Mesothelial cell of epicardium (in vitro differentiated cells): Measurements from ENCODE around the gene UGT1A6. TPM values are rescaled to one million over a fixed set of nuclear protein-coding genes. Genes with fewer than 3 reads are reported as not detected.

Experiments
- DNase-seq, 2 experiments: peaks; one replicate each; pipeline ENCODE4 v3.0.0; 2021; ENCODE audit warnings: low spot score in 2 of 2; ENCODE audit not compliant: unreplicated experiment in 2 of 2
- H3K27ac Mint-ChIP-seq: 2 replicates; pipeline ENCODE4 v1.8.0; 2021; ENCODE audit warnings: mixed read lengths
- H3K27me3 Mint-ChIP-seq: 2 replicates; pipeline ENCODE4 v1.8.0; 2021; ENCODE audit warnings: low read depth, mixed read lengths
- H3K36me3 Mint-ChIP-seq: 2 replicates; pipeline ENCODE4 v1.8.0; 2021; ENCODE audit warnings: mixed read lengths
- H3K4me1 Mint-ChIP-seq: 2 replicates; pipeline ENCODE4 v1.8.0; 2021; ENCODE audit warnings: mixed read lengths
- H3K4me3 Mint-ChIP-seq: 2 replicates; pipeline ENCODE4 v1.8.0; 2021; ENCODE audit warnings: mild to moderate bottlenecking, moderate library complexity, mixed read lengths
- H3K9me3 Mint-ChIP-seq: 2 replicates; pipeline ENCODE4 v1.8.0; 2021; ENCODE audit warnings: mixed read lengths
- CTCF ChIP-seq: fragments of 200-600 bp; sonication (generic); IDR thresholded peaks from one replicate; pipeline ENCODE4 v1.5.0; 2021; ENCODE audit warnings: antibody characterized with exemption; ENCODE audit not compliant: unreplicated experiment
- total RNA-seq: library from RNA; stranded (reverse); gene quantifications from 3 replicates; pipeline ENCODE4 v1.2.1, GENCODE V29; 2021

Gene UGT1A6
- total RNA-seq, 1 donor from 2014 or later: not detected

DNA sequence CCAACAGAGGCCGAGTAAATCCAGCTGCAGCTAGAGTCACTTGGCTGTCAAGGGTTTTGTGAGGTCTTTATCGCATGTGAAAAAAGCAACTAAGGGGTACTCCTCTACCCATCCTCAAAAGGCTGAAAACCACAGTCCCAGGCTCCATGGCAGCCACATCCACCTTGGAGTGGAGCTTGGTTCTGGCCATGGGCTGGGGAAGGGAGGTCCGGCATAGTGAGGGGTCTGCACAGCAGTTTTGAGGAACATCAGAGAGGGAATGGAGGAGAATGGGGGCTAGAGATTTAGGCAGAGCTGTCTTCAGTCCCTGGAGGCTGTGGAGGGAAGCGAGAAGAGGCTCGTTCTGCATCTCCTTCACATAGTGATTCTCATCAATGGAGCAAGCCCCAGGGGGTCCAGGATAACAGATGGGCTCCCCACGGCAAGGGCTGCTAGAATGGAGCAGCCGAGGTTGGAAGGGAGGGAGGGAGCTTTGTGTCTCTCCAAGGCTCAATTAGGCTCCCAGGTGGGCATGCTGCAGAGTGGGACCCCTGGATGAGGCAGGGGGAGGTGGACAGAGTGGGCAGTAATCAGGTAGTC is 106.5 kb downstream of the UGT1A6 start:
- TF ChIP-seq CTCF: no peak
- peaks cover 6% of the 10 kb centered on the region for H3K9me3 Mint-ChIP-seq
- peaks cover 14% of the 10 kb centered on the region for H3K27me3 Mint-ChIP-seq
- DNase-seq: no peak
- no peaks in the 10 kb centered on the region for H3K4me1 Mint-ChIP-seq
- H3K36me3 Mint-ChIP-seq: no peaks in the 10 kb centered on the region
- no peak overlapping the region for H3K4me3 Mint-ChIP-seq
- no peak overlapping the region for H3K27ac Mint-ChIP-seq

DNA sequence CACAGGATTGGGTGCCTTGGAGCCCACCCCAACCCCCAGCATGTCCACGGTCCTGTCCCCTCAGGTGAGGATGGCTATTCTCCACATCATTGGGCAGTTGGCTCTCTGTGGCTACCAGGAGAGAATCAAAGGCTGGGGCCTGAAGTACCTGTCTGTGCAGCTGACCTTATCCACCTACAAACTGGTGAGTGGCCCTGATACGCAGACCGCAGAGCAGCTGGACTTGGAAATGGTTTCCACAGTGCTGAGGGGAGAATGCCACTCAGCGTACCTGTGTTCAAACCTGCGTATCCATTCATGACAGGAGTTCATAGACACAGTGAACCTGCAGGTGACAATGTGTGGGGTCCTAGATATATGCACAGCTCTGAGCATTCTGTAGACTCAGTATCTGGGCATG is 107.0 kb downstream of the UGT1A6 start:
- Mint-ChIP-seq H3K4me1 (no peaks in the 10 kb centered on the region), H3K27ac (no peak overlapping the region), H3K9me3 (peaks cover 6% of the 10 kb centered on the region), H3K4me3 (no peak overlapping the region), H3K36me3 (no peaks in the 10 kb centered on the region), H3K27me3 (peaks cover 18% of the 10 kb centered on the region)
- DNase-seq: no peak
- TF ChIP-seq CTCF: no peak

DNA sequence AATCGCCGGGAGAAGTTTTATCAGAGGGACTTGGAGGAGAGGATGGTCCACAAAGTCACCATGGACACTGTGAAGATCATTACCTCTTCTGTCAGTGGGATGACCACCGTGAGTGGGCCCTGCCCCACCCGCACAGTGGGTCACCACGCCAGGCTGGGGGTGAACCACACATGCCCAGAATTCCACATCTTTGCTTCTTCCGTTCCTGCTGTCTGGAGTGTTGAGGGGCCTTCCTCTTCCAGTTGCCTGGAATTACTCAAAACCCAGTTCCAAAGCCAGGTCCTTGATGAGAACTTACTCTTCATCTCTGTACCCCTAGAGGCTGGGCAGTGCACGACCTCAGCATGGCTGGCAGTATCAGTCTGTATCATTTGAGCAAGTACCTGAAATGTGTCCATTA is 107.5 kb downstream of the UGT1A6 start:
- DNase-seq: peak in 1 of 2 experiments; percentile 32
- H3K4me3 Mint-ChIP-seq: no peak overlapping the region
- H3K36me3 Mint-ChIP-seq: no peaks in the 10 kb centered on the region
- TF ChIP-seq CTCF: no peak
- no peaks in the 10 kb centered on the region for H3K4me1 Mint-ChIP-seq
- H3K27ac Mint-ChIP-seq: no peak overlapping the region
- H3K27me3 Mint-ChIP-seq: peaks cover 23% of the 10 kb centered on the region
- H3K9me3 Mint-ChIP-seq: peaks cover 6% of the 10 kb centered on the region

DNA sequence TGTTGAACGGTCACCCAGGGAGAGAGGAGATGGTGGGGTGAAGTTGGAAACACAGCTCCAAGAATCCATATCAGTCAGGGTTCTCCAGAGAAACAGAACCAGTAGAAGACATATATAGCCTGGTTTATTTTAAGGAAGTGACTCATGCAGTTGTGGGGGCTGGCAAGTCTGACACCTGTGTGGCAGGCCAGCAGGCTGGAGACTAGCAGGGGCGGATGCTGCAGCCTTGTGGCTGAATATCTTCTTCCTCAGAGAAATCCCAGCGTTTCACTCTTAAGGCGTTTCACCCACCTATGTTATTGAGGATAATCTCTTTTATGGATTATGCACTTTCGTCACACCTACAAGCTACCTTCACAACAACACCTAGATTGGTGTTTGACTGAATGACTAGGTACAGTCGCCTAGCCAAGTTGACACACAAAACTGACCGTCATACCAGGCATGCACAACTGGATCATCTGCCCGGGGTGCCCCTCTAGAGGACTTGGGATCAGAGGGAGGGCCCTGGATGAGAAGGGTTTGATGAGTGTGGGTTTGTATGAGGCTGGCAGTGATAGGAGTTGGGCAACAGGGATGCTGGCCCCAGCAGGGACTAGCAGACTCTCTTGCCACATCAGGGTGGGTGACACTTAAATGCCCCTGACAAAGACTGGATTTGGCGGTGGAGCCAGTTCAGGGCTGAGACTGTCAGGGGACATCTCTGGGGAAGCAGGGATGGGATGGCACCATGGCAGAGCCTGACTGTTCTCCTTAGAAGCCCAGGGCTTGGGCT is 108.9 kb downstream of the UGT1A6 start:
- Mint-ChIP-seq H3K27me3 (peaks cover 33% of the 10 kb centered on the region), H3K4me3 (no peak overlapping the region), H3K27ac (no peak overlapping the region), H3K9me3 (peaks cover 6% of the 10 kb centered on the region), H3K36me3 (no peaks in the 10 kb centered on the region), H3K4me1 (no peaks in the 10 kb centered on the region)
- DNase-seq: peak; percentile 6 to 14
- no peak for TF ChIP-seq CTCF

DNA sequence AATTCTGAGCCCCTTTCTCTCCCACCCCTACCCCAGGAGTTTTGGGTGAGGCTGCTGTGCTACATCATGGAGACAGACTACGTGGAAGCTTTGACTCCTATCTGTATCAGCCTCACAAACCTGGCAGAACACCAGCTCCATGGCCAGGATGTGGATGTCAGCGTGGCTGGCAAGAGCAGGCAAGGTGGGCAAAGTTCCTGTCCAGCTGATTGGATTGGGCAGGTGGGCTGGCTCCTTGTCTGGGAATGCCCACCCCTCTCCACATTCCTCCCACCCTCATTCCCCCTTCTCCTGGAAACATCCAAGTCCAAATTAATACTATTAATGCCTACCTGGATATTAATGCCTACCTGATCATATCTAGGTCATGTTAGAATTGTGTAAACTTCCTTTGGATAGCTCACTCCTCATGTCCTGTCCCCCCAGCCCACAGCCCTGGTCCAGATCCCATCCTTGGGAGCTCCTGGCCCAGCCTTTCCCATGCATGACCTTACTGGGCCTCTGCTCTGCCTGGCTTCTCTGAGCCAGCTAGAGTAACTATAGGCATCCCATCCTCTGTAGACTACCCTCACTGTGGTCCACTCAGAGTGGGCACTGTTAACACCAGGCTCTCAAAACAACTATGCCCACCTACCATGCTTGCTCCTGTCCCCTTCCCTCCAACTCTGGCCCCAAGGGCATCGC is 109.6 kb downstream of the UGT1A6 start:
- TF ChIP-seq CTCF: no peak
- Mint-ChIP-seq H3K4me3 (no peak overlapping the region), H3K9me3 (peaks cover 6% of the 10 kb centered on the region), H3K27ac (no peak overlapping the region), H3K4me1 (no peaks in the 10 kb centered on the region), H3K36me3 (no peaks in the 10 kb centered on the region), H3K27me3 (peaks cover 33% of the 10 kb centered on the region)
- no peak for DNase-seq
